ENCODE data around the gene SERGEF. TPM values are rescaled to one million over a fixed set of nuclear protein-coding genes. Genes with fewer than 3 reads are reported as not detected.

The SERGEF gene
- total RNA-seq, 3 donors from 2014 or later, result 23.6 to 45.0 (median 23.8) TPM

- no peak overlapping the region for H3K4me3 ChIP-seq
- DNase-seq, result no peak
- no peaks in the 10 kb centered on the region for H3K9me3 ChIP-seq
- no peaks in the 10 kb centered on the region for H3K36me3 ChIP-seq (ENCODE audit: low read depth)
- ATAC-seq, result no peak
- intact Hi-C loops (cut with DNase I, micrococcal nuclease), result no loop called here
- no peaks in the 10 kb centered on the region for H3K4me1 ChIP-seq (ENCODE audit: low read depth)
- no peak for TF ChIP-seq CTCF (IDR thresholded peaks at IDR 0.05)
Observed at GRCh38 chr11:17793642-17794170, 219.1 kb downstream of the SERGEF start.

DNA sequence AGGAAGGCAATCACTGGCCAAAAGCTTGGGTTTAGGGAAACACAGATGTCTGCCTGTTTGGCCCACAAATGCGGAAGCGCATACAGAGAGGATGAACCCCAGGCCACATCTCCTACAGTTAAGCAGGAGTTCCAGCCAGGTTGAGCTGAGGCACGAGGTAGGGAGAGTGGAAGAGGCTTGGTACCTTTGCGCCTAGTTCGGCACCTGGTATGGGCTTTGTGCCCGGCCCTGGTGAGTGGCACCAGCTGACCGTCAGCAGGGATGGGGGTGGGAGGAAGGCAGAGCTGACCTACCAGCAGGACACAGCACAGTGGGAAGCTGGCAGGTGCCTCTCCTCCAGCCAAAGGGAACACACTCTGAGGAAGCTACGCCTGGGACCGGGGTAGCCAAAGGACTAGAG is 220.7 kb downstream of the SERGEF start:
- Histone ChIP-seq H3K9me3 (no peaks in the 10 kb centered on the region), H3K36me3 (ENCODE audit: low read depth) (no peaks in the 10 kb centered on the region), H3K4me1 (ENCODE audit: low read depth) (no peaks in the 10 kb centered on the region), H3K4me3 (no peak overlapping the region)
- intact Hi-C loops (cut with DNase I, micrococcal nuclease), result no loop called here
- ATAC-seq (no peak), DNase-seq (no peak)
- no peak for TF ChIP-seq CTCF (IDR thresholded peaks at IDR 0.05)

DNA sequence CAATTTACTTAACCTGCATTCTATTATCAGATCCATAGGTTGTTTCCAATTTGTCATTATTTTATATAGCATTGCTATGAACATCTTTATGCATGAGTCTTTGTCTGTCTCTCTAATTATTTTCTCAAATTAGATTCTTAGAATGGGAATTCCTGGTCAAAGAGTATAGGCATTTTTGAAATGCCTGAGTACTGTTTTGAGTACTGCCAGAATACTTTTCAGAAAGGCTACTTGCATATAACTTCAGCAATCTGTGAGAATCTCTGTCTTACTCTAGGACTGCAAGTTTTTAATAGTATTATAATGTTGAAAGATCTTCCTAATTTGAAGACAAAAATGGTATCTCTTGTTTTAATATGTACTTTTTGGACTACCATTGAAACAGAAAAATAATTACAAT is 221.7 kb downstream of the SERGEF start:
- intact Hi-C loops (cut with DNase I, micrococcal nuclease), result no loop called here
- ATAC-seq, result no peak
- TF ChIP-seq CTCF (IDR thresholded peaks at IDR 0.05), result no peak

GRCh38 chr11:17790453-17790852 is 222.4 kb downstream of the SERGEF start:
- ATAC-seq, result no peak
- intact Hi-C loops (cut with DNase I, micrococcal nuclease), result no loop called here
- H3K9me3 ChIP-seq, result no peaks in the 10 kb centered on the region
- no peak for DNase-seq
- no peak for TF ChIP-seq CTCF (IDR thresholded peaks at IDR 0.05)
- H3K4me1 ChIP-seq (ENCODE audit: low read depth), result no peaks in the 10 kb centered on the region
- H3K36me3 ChIP-seq (ENCODE audit: low read depth), result no peaks in the 10 kb centered on the region
- no peak overlapping the region for H3K4me3 ChIP-seq

More for the DNA sequence above, 221.7 kb downstream of the SERGEF start:
- H3K36me3 ChIP-seq (ENCODE audit: low read depth), result no peaks in the 10 kb centered on the region
- no peak for DNase-seq
- H3K4me3 ChIP-seq, result no peak overlapping the region
- H3K4me1 ChIP-seq (ENCODE audit: low read depth), result no peaks in the 10 kb centered on the region
- no peaks in the 10 kb centered on the region for H3K9me3 ChIP-seq

GRCh38 chr11:17788084-17788483 is 224.8 kb downstream of the SERGEF start:
- intact Hi-C loops (cut with DNase I, micrococcal nuclease), result no loop called here
- Histone ChIP-seq H3K9me3 (no peaks in the 10 kb centered on the region), H3K4me3 (no peak overlapping the region), H3K36me3 (ENCODE audit: low read depth) (no peaks in the 10 kb centered on the region), H3K4me1 (ENCODE audit: low read depth) (no peaks in the 10 kb centered on the region)
- TF ChIP-seq CTCF (IDR thresholded peaks at IDR 0.05), result no peak
- ATAC-seq (no peak), DNase-seq (no peak)
